Activated CD4-positive, alpha-beta memory T cell treated with anti-CD3 and anti-CD28 coated beads for 36 hours (primary cell): ENCODE measurements around the gene RASAL1. TPM values are rescaled to one million over a fixed set of nuclear protein-coding genes. Genes with fewer than 3 reads are reported as not detected.

Source experiments
- CTCF ChIA-PET: fragments of 350-600 bp; sonication (Branson Sonifier 250); formaldehyde crosslinking; loops from one replicate; lab custom pipeline; 2021; ENCODE audit warnings: antibody characterized with exemption, inconsistent platforms; lab: Charles Lee
- POLR2A ChIA-PET: fragments of 350-600 bp; sonication (Branson Sonifier 250); formaldehyde crosslinking; loops from one replicate; lab custom pipeline; 2021; ENCODE audit warnings: antibody characterized with exemption; lab: Charles Lee
- DNase-seq: peaks from one replicate; pipeline ENCODE4 v3.0.0-alpha.2; 2020
- H3K27ac Mint-ChIP-seq: one replicate; pipeline ENCODE4 v1.8.0; 2021; ENCODE audit warnings: mixed read lengths
- H3K27me3 Mint-ChIP-seq: one replicate; pipeline ENCODE4 v1.8.0; 2021; ENCODE audit warnings: mixed read lengths
- H3K36me3 Mint-ChIP-seq: one replicate; pipeline ENCODE4 v1.8.0; 2021; ENCODE audit warnings: mixed read lengths
- H3K4me1 Mint-ChIP-seq: one replicate; pipeline ENCODE4 v1.8.0; 2021; ENCODE audit warnings: low read depth, mixed read lengths
- H3K4me3 Mint-ChIP-seq: one replicate; pipeline ENCODE4 v1.8.0; 2021; ENCODE audit warnings: mild to moderate bottlenecking, mixed read lengths
- H3K9me3 Mint-ChIP-seq: one replicate; pipeline ENCODE4 v1.8.0; 2021; ENCODE audit warnings: mixed read lengths
- intact Hi-C: fragments of 100-400 bp; cut with micrococcal nuclease; formaldehyde crosslinking; loops from one replicate; pipeline ENCODE4 v1.15.1; 2023
- total RNA-seq, 2 experiments: library from RNA; stranded (reverse); gene quantifications; one replicate each; pipeline ENCODE4 v1.2.3, GENCODE V29; 2021

RASAL1 gene
- total RNA-seq, 2 experiments from 2014 or later, result 4.4 to 4.9 TPM

DNA sequence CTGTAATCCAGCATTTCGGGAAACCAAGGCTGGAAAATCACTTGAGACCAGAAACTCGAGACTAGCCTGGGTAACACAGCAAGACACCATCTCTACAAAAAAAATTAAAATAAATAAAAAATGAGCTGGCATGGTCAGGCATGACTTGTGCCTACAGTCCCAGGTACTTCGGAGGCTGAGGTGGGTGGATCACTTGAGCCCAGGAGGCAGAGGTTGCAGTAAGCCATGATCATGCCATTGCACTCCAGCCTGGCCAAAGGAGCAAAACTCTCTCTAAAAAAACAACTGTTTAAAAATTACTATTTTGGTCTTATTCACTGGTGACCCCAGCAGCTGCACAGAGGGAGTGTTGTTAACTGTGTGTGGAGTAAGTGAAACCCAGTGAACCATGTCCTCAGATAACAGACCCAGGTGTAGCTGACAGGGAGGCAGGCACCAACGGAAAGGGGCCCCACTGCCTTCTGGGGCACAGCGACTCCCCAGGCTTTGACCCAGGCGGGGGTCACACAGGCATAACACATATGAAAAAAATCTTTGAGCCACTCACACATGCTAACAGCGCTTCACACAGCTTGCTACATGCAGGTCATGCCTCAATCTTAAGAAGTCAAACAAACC is 37.6 kb upstream of the RASAL1 start:
- no peak overlapping the region for H3K27ac Mint-ChIP-seq
- H3K27me3 Mint-ChIP-seq, result no peaks in the 10 kb centered on the region
- intact Hi-C loops, result no loop called here
- H3K9me3 Mint-ChIP-seq, result peaks cover 3% of the 10 kb centered on the region
- H3K4me1 Mint-ChIP-seq, result peaks cover 2% of the 10 kb centered on the region
- DNase-seq, result no peak
- peaks cover 64% of the 10 kb centered on the region for H3K36me3 Mint-ChIP-seq
- CTCF ChIA-PET, result interaction anchor here (0.6 to 6.3 kb wide), 16 partner anchors 8 to 180 kb away, joined by 3 to 60 read pairs (median 6); partner anchors contain the start of genes DDX54 and RITA1
- no peak overlapping the region for H3K4me3 Mint-ChIP-seq
- POLR2A ChIA-PET, result interaction anchor here (1.4 kb wide), 1 partner anchor 20 kb away, joined by 3 read pairs; no protein-coding TSS in a partner anchor

DNA sequence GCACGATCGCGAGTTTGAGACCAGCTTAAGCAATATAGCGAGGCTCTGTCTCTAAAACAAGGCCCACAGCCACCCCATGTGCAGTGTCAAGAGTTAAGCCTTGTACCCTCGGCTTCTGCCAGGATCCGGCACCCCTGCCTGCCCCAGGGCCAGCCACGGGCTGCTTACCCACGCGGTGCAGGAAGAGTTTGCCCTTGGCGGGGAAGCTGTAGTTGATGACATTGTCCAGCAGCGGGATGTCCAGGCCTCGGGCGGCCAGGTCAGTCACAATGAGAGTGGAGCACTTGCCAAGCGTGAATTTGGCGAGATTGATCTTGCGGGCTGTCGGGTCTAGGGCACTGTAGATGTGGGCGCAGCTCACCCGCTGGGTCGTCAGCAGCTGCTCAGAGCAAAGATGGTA is 36.6 kb upstream of the RASAL1 start:
- CTCF ChIA-PET, result interaction anchor here (0.9 to 6.3 kb wide), 9 partner anchors 10 to 253 kb away, joined by 3 to 60 read pairs (median 5); no protein-coding TSS in a partner anchor
- Mint-ChIP-seq H3K9me3 (peaks cover under 1% of the 10 kb centered on the region), H3K4me1 (peaks cover 2% of the 10 kb centered on the region), H3K36me3 (peaks cover 54% of the 10 kb centered on the region), H3K27me3 (no peaks in the 10 kb centered on the region), H3K4me3 (no peak overlapping the region), H3K27ac (no peak overlapping the region)
- DNase-seq, result no peak
- intact Hi-C loops, result no loop called here
- POLR2A ChIA-PET, result interaction anchor here (1.4 kb wide), 1 partner anchor 19 kb away, joined by 3 read pairs; no protein-coding TSS in a partner anchor

DNA sequence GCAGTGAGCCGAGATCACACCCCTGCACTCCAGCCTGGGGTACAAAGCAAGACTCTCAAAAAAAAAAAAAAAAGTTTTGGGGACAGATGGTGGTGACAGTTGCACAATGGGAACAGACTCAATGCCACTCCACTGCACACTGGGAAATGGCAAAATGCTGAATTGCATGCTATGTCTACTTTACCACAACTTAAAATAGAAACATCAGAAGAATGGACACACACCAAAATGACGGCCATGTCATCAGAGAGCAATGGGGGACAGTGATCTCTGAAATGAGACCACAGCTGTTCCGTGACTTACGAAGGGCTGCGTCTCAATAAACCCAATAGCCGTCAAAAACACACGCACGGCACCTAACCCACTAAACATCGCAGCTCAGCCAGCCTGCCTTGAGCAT is 36.0 kb upstream of the RASAL1 start:
- Mint-ChIP-seq H3K36me3 (peaks cover 51% of the 10 kb centered on the region), H3K4me3 (no peak overlapping the region), H3K9me3 (no peaks in the 10 kb centered on the region), H3K27me3 (no peaks in the 10 kb centered on the region), H3K27ac (no peak overlapping the region), H3K4me1 (peaks cover 2% of the 10 kb centered on the region)
- intact Hi-C loops, result no loop called here
- CTCF ChIA-PET, result interaction anchor here (1.5 to 6.3 kb wide), 4 partner anchors 10 to 178 kb away, joined by 4 to 60 read pairs (median 8); no protein-coding TSS in a partner anchor
- no peak for DNase-seq
- POLR2A ChIA-PET, result no interaction called here

DNA sequence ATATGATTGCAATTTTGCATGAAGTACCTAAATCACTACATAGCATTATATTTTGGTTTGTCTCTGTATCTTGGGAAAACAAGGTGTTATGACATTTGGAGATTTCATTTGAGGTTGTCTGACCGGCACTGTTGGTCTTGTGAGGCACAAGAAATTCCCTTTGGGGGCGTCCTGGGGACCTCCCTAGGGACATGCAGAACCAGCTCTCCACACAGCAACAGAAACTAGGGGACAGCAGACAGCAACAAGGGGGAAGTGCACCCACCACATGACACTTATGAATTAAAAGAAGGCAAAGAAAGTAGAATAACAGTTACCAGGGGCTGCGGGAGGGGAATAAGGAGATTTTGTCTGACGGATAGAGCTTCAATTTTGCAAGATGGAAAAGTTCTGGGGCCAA is 35.4 kb upstream of the RASAL1 start:
- Mint-ChIP-seq H3K36me3 (peaks cover 50% of the 10 kb centered on the region), H3K27ac (no peak overlapping the region), H3K4me1 (peaks cover 2% of the 10 kb centered on the region), H3K4me3 (no peak overlapping the region), H3K9me3 (no peaks in the 10 kb centered on the region), H3K27me3 (no peaks in the 10 kb centered on the region)
- CTCF ChIA-PET, result interaction anchor here (1.5 to 1.7 kb wide), 3 partner anchors 9 to 178 kb away, joined by 4 to 10 read pairs (median 7); no protein-coding TSS in a partner anchor
- intact Hi-C loops, result no loop called here
- no peak for DNase-seq
- POLR2A ChIA-PET, result no interaction called here

DNA sequence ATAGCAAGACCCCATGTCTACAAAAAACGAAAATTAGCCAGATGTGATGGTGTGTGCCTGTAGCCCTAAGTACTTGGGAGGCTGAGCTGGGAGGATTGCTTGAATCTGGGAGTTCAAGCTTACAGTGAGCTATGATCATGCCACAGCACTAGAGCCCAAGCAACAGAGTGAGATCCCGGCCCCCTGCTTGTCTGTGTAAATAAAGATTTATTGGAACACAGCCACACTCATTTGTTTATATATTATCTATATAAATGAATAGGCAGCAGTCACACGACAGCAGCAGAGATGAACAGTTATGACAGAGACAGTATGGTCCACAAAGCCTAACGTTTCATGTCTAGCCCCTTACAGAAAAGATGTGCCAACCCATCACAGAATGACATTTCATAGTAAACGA is 34.9 kb upstream of the RASAL1 start:
- DNase-seq, result no peak
- intact Hi-C loops, result no loop called here
- no peak overlapping the region for H3K27ac Mint-ChIP-seq
- ChIA-PET CTCF (interaction anchor here (1.5 to 1.7 kb wide), 2 partner anchors 9 to 177 kb away, joined by 4 to 7 read pairs; no protein-coding TSS in a partner anchor), POLR2A (no interaction called here)
- no peaks in the 10 kb centered on the region for H3K27me3 Mint-ChIP-seq
- no peaks in the 10 kb centered on the region for H3K9me3 Mint-ChIP-seq
- H3K4me3 Mint-ChIP-seq, result no peak overlapping the region
- peaks cover 52% of the 10 kb centered on the region for H3K36me3 Mint-ChIP-seq
- H3K4me1 Mint-ChIP-seq, result peaks cover 2% of the 10 kb centered on the region

- ChIA-PET POLR2A (no interaction called here), CTCF (interaction anchor here (0.6 kb wide), 1 partner anchor 28 kb away, joined by 4 read pairs; no protein-coding TSS in a partner anchor)
- no peaks in the 10 kb centered on the region for H3K27me3 Mint-ChIP-seq
- peaks cover 2% of the 10 kb centered on the region for H3K4me1 Mint-ChIP-seq
- peaks cover 51% of the 10 kb centered on the region for H3K36me3 Mint-ChIP-seq
- H3K4me3 Mint-ChIP-seq, result no peak overlapping the region
- H3K27ac Mint-ChIP-seq, result no peak overlapping the region
- no peaks in the 10 kb centered on the region for H3K9me3 Mint-ChIP-seq
- DNase-seq, result no peak
- intact Hi-C loops, result no loop called here
Measured at GRCh38 chr12:113169697-113170096, 34.1 kb upstream of the RASAL1 start.

DNA sequence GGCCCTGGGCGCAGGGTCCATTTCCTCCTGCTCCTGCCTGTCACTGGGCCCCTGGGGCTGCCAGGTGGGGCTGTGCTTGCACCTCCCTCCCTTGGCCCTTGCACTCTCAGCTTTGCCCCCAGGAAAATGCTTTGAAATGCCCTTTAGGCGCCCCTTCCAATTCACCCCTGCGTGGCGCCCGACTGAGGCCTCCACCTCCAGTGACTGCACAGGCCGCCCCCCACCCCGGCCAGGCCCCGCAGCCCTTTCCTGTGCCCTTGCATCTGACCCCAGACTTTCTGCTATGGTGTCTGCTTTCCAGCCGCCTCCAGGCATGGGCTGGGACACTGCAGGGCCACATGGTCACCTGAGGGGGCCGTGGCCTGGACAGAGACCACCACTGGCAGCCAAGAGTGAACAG is 32.3 kb upstream of the RASAL1 start:
- intact Hi-C loops, result no loop called here
- CTCF ChIA-PET, result interaction anchor here (1.1 kb wide), 1 partner anchor 119 kb away, joined by 3 read pairs; no protein-coding TSS in a partner anchor
- Mint-ChIP-seq H3K27ac (no peak overlapping the region), H3K27me3 (no peaks in the 10 kb centered on the region), H3K4me3 (no peak overlapping the region), H3K4me1 (no peaks in the 10 kb centered on the region), H3K36me3 (peaks cover 52% of the 10 kb centered on the region), H3K9me3 (no peaks in the 10 kb centered on the region)
- no peak for DNase-seq
- POLR2A ChIA-PET, result no interaction called here

- Mint-ChIP-seq H3K4me3 (no peak overlapping the region), H3K27ac (no peak overlapping the region), H3K27me3 (no peaks in the 10 kb centered on the region), H3K9me3 (no peaks in the 10 kb centered on the region), H3K4me1 (no peaks in the 10 kb centered on the region), H3K36me3 (peaks cover 45% of the 10 kb centered on the region)
- ChIA-PET CTCF (interaction anchor here (2.1 kb wide), 1 partner anchor 8 kb away, joined by 13 read pairs; no protein-coding TSS in a partner anchor), POLR2A (no interaction called here)
- no peak for DNase-seq
- intact Hi-C loops, result no loop called here
Measured at GRCh38 chr12:113165521-113166450, 30.2 kb upstream of the RASAL1 start.

DNA sequence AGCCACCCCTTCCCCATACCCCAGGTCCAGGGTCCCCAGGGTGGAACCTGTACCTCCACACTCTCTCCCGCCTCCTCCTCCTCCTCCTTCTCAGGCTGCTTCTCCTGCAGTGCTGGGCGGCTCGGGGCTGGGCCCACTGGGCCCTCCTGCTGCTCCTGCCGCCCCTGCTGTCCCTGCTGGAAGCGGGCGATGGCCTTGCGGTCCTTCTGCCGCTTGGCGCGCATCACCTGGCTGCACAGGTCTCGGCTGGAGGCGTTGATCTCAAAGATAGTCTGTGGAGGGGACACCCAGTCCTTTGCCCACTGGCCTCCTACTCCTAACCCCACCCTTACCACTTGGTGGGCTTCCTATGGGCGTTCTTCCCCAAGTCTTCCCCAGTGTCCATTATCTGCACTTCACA is 28.5 kb upstream of the RASAL1 start:
- peaks cover 53% of the 10 kb centered on the region for H3K36me3 Mint-ChIP-seq
- no peaks in the 10 kb centered on the region for H3K27me3 Mint-ChIP-seq
- no peaks in the 10 kb centered on the region for H3K9me3 Mint-ChIP-seq
- intact Hi-C loops, result no loop called here
- no peak for DNase-seq
- ChIA-PET CTCF (interaction anchor here (0.7 to 4.2 kb wide), 2 partner anchors 10 to 11 kb away, joined by 4 to 28 read pairs; no protein-coding TSS in a partner anchor), POLR2A (no interaction called here)
- no peaks in the 10 kb centered on the region for H3K4me1 Mint-ChIP-seq
- no peak overlapping the region for H3K4me3 Mint-ChIP-seq
- H3K27ac Mint-ChIP-seq, result no peak overlapping the region

DNA sequence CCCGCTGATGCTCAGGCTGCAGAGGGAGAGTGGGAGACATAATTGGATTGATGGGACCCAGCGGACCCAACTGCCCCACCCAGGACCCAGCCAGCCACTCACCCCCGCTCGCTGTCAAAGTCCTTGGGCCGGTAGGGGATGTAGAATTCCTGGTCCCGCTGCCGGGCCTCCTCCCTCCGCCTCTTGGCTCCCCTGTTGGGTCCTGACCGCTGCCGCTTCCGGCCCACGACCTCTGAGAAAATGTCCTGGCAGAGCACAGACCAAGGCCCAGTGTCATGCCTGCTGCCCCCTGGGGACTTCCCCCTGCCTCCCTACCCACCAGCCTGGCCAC is 27.4 kb upstream of the RASAL1 start:
- Mint-ChIP-seq H3K27me3 (no peaks in the 10 kb centered on the region), H3K27ac (no peak overlapping the region), H3K9me3 (no peaks in the 10 kb centered on the region), H3K4me3 (no peak overlapping the region), H3K36me3 (peaks cover 60% of the 10 kb centered on the region), H3K4me1 (no peaks in the 10 kb centered on the region)
- DNase-seq, result no peak
- ChIA-PET POLR2A (no interaction called here), CTCF (interaction anchor here (4.2 kb wide), 1 partner anchor 11 kb away, joined by 28 read pairs; no protein-coding TSS in a partner anchor)
- intact Hi-C loops, result no loop called here

DNA sequence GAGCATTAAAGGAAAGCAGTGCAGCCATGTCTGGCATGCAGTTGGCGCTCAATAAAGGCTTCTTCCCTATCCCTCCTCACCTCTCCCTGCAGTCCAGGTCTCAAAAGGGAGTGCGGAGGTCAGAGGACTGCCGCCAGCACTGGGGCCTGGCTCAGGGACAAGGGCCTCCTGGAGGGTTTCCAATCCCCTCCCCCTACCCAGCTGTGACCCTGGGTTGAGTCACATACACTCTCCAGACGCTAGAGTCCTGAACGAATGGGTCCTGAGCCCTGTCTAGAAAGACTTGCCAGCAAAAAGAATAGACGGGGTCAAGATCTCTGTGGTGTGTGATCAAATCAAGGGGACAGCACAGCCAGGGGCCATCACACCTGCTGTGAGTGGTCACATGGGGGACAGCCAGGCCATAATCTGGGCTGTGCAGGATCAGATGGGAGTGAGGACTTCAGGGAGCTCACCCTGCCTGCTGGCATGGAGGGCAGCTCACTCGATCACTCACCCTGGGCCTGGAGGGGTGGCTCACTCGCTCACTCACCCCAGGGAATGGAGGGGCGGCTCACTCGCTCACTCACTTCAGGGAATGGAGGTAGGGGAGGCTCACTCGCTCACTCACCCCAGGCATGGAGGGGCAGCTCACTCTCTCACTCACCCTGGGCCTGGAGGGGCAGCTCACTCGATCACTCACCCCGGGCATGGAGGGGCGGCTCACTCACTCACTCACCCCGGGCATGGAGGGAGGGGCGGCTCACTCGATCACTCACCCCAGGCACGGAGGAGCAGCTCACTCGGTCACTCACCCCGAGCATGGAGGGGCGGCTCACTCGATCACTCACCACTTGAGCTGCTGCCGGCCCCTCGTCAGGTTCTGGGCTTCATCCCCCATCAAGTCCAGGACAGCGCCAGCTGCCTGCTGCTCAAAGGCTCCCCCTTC is 26.8 kb upstream of the RASAL1 start:
- POLR2A ChIA-PET, result no interaction called here

More for the DNA sequence above, 26.8 kb upstream of the RASAL1 start:
- Mint-ChIP-seq H3K4me3 (no peak overlapping the region), H3K36me3 (peaks cover 66% of the 10 kb centered on the region), H3K27ac (no peak overlapping the region), H3K27me3 (no peaks in the 10 kb centered on the region), H3K9me3 (no peaks in the 10 kb centered on the region), H3K4me1 (peaks cover 3% of the 10 kb centered on the region)
- DNase-seq, result no peak
- CTCF ChIA-PET, result interaction anchor here (0.9 to 4.2 kb wide), 4 partner anchors 9 to 170 kb away, joined by 3 to 28 read pairs (median 4); no protein-coding TSS in a partner anchor
- intact Hi-C loops, result no loop called here
